ENCODE measurements around the gene CTSE. TPM values are rescaled to one million over a fixed set of nuclear protein-coding genes. Genes with fewer than 3 reads are reported as not detected.

CTSE gene
- total RNA-seq, 1 donor from 2014 or later, result not detected

GRCh38 chr1:206032380-206033140 lies 8.9 kb upstream of the CTSE start:
- no peak for TF ChIP-seq CTCF (IDR thresholded peaks at IDR 0.05; ENCODE audit: unreplicated experiment)
- peaks cover 3% of the 10 kb centered on the region for H3K9me3 Mint-ChIP-seq
- peaks cover 12% of the 10 kb centered on the region for H3K4me1 Mint-ChIP-seq
- H3K27ac Mint-ChIP-seq, result no peak overlapping the region
- H3K4me3 Mint-ChIP-seq, result no peak overlapping the region
- peaks cover 24% of the 10 kb centered on the region for H3K27me3 Mint-ChIP-seq (ENCODE audit: low read depth)
- no peaks in the 10 kb centered on the region for H3K36me3 Mint-ChIP-seq
- DNase-seq (ENCODE audit: low spot score in 2 of 2, unreplicated experiment in 2 of 2), result peak in 1 of 2 experiments; percentile 21

- no peaks in the 10 kb centered on the region for H3K36me3 Mint-ChIP-seq
- H3K4me3 Mint-ChIP-seq, result no peak overlapping the region
- no peak overlapping the region for H3K27ac Mint-ChIP-seq
- TF ChIP-seq CTCF (IDR thresholded peaks at IDR 0.05; ENCODE audit: unreplicated experiment), result peak; percentile 47
- peak; percentile 51 to 75 for DNase-seq (ENCODE audit: low spot score in 2 of 2, unreplicated experiment in 2 of 2)
- H3K4me1 Mint-ChIP-seq, result peaks cover 10% of the 10 kb centered on the region
- peaks cover 30% of the 10 kb centered on the region for H3K27me3 Mint-ChIP-seq (ENCODE audit: low read depth)
- peaks cover 16% of the 10 kb centered on the region for H3K9me3 Mint-ChIP-seq
Observed at GRCh38 chr1:206030714-206031113, 7.0 kb upstream of the CTSE start.

- no peak for TF ChIP-seq CTCF (IDR thresholded peaks at IDR 0.05; ENCODE audit: unreplicated experiment)
- H3K27me3 Mint-ChIP-seq (ENCODE audit: low read depth), result peaks cover 30% of the 10 kb centered on the region
- no peak overlapping the region for H3K27ac Mint-ChIP-seq
- H3K4me3 Mint-ChIP-seq, result no peak overlapping the region
- no peak for DNase-seq (ENCODE audit: low spot score in 2 of 2, unreplicated experiment in 2 of 2)
- no peaks in the 10 kb centered on the region for H3K36me3 Mint-ChIP-seq
- H3K4me1 Mint-ChIP-seq, result peaks cover 10% of the 10 kb centered on the region
- H3K9me3 Mint-ChIP-seq, result peaks cover 17% of the 10 kb centered on the region
Observed at GRCh38 chr1:206030191-206030590, 6.5 kb upstream of the CTSE start.

GRCh38 chr1:206029484-206029883 lies 5.8 kb upstream of the CTSE start:
- no peak overlapping the region for H3K4me3 Mint-ChIP-seq
- H3K27me3 Mint-ChIP-seq (ENCODE audit: low read depth), result peaks cover 24% of the 10 kb centered on the region
- DNase-seq (ENCODE audit: low spot score in 2 of 2, unreplicated experiment in 2 of 2), result peak in 1 of 2 experiments; percentile 36
- TF ChIP-seq CTCF (IDR thresholded peaks at IDR 0.05; ENCODE audit: unreplicated experiment), result no peak
- H3K36me3 Mint-ChIP-seq, result no peaks in the 10 kb centered on the region
- no peak overlapping the region for H3K27ac Mint-ChIP-seq
- H3K4me1 Mint-ChIP-seq, result peaks cover 10% of the 10 kb centered on the region
- peaks cover 17% of the 10 kb centered on the region for H3K9me3 Mint-ChIP-seq

GRCh38 chr1:206025283-206025820 lies 1.7 kb upstream of the CTSE start:
- peaks cover 22% of the 10 kb centered on the region for H3K27me3 Mint-ChIP-seq (ENCODE audit: low read depth)
- peaks cover 14% of the 10 kb centered on the region for H3K9me3 Mint-ChIP-seq
- no peak overlapping the region for H3K4me3 Mint-ChIP-seq
- no peak overlapping the region for H3K27ac Mint-ChIP-seq
- H3K36me3 Mint-ChIP-seq, result no peaks in the 10 kb centered on the region
- no peaks in the 10 kb centered on the region for H3K4me1 Mint-ChIP-seq
- peak in 1 of 2 experiments; percentile 3 for DNase-seq (ENCODE audit: low spot score in 2 of 2, unreplicated experiment in 2 of 2)
- TF ChIP-seq CTCF (IDR thresholded peaks at IDR 0.05; ENCODE audit: unreplicated experiment), result no peak
